Measurements from ENCODE around the gene MCOLN1. TPM values are rescaled to one million over a fixed set of nuclear protein-coding genes. Genes with fewer than 3 reads are reported as not detected.

MCOLN1 gene
- total and polyA plus RNA-seq, 9 donors: 6.1 to 20.4 (median 13.6) TPM

DNA sequence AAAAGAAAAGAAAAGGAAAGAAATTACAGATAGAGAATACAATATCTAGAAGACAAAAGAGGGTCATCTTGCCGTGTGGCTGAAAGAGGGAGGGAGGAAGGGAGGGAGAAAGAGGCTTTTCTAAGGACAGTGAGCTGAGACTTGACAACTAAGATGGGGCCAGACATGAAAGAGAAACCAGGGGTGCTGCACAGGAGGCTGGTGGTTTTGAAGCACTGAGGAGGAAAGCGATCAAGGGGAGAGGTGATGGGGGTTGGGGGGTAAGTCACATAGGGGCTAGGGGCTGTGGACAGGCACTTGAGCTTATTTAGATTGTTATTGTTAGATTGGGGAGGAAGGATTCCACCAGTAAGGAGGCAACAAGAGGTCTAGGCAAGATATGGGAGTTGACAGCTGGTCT lies 30.4 kb downstream of the MCOLN1 start:
- no peaks in the 10 kb centered on the region for H3K27me3 ChIP-seq
- no peaks in the 10 kb centered on the region for H3K36me3 ChIP-seq
- H3K27ac ChIP-seq: no peak overlapping the region
- intact Hi-C loops (cut with DNase I): no loop called here
- no peak for TF ChIP-seq POLR2A (IDR thresholded peaks at IDR 0.05)
- no peak for TF ChIP-seq CTCF (IDR thresholded peaks at IDR 0.05)
- no peak for TF ChIP-seq EP300 (IDR thresholded peaks at IDR 0.05)
- no peaks in the 10 kb centered on the region for H3K4me1 ChIP-seq (ENCODE audit: insufficient read depth)
- DNase-seq: no peak
- WGBS, 3 donors: 48 to 91% (median 78%) methylated on average over 2 of the region's 2 CpGs
- no peaks in the 10 kb centered on the region for H3K9me3 ChIP-seq
- H3K4me3 ChIP-seq: no peak overlapping the region

- DNase-seq: peak in 1 of 5 donors; percentile 30
- WGBS, 3 donors: 85 to 90% (median 89%) methylated on average over 27 to 28 of the region's 28 CpGs
- Histone ChIP-seq H3K27ac (no peak overlapping the region), H3K27me3 (no peaks in the 10 kb centered on the region), H3K4me3 (no peak overlapping the region), H3K36me3 (no peaks in the 10 kb centered on the region), H3K9me3 (no peaks in the 10 kb centered on the region), H3K4me1 (ENCODE audit: insufficient read depth) (no peaks in the 10 kb centered on the region)
- TF ChIP-seq POLR2A (IDR thresholded peaks at IDR 0.05) (no peak), CTCF (IDR thresholded peaks at IDR 0.05) (no peak), EP300 (IDR thresholded peaks at IDR 0.05) (no peak)
- intact Hi-C loops (cut with DNase I): no loop called here
Measured at GRCh38 chr19:7554565-7554964, 32.1 kb downstream of the MCOLN1 start.

DNA sequence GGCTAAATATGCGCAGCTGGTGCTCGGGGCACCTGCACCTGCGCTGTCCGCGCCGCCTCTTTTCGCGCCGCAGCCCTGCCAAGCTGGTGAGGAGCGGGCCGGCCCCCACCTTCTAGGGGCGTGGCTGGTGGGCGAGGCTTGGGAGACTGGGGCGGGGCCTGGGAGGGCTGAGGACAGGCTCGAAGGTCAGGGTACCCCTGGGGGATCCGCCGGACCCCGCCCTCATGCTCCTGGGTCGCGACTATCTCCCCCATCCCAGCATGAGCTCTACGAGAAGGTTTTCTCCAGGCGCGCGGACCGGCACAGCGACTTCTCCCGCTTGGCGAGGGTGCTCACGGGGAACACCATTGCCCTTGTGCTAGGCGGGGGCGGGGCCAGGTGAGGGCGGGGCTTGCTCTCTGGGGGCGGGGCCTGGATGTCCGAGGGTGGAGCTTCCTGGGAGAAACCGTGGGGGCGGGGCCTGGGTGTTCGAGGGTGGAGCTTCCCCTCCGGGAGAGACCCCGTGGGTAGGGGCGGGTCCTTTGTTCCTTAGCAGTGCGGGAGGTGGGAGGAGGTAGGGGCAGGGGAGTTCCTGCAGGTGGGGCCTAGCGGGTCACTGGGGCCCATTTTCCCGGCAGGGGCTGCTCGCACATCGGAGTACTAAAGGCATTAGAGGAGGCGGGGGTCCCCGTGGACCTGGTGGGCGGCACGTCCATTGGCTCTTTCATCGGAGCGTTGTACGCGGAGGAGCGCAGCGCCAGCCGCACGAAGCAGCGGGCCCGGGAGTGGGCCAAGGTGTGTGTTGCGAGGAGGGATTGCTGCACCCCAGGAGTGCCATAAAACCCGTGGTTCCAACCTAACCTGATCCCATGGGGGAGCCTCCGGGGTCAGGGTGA lies 32.8 kb downstream of the MCOLN1 start:
- Histone ChIP-seq H3K4me1 (ENCODE audit: insufficient read depth) (no peaks in the 10 kb centered on the region), H3K27me3 (no peaks in the 10 kb centered on the region), H3K4me3 (no peak overlapping the region), H3K36me3 (no peaks in the 10 kb centered on the region), H3K9me3 (no peaks in the 10 kb centered on the region), H3K27ac (no peak overlapping the region)
- TF ChIP-seq CTCF (IDR thresholded peaks at IDR 0.05): no peak
- TF ChIP-seq EP300 (IDR thresholded peaks at IDR 0.05): no peak
- WGBS, 3 donors: 69 to 80% (median 73%) methylated on average over 46 to 62 of the region's 62 CpGs
- peak in 3 of 5 donors; percentile 13 to 51 (median 37) for DNase-seq
- intact Hi-C loops (cut with DNase I): no loop called here

- no peak overlapping the region for H3K27ac ChIP-seq
- peak in 2 of 5 donors; percentile 35 to 37 for DNase-seq
- H3K4me3 ChIP-seq: no peak overlapping the region
- no peaks in the 10 kb centered on the region for H3K36me3 ChIP-seq
- no peaks in the 10 kb centered on the region for H3K9me3 ChIP-seq
- no peaks in the 10 kb centered on the region for H3K4me1 ChIP-seq (ENCODE audit: insufficient read depth)
- no peaks in the 10 kb centered on the region for H3K27me3 ChIP-seq
- intact Hi-C loops (cut with DNase I): no loop called here
- 94 to 95% (median 94%) methylated on average over 54 of the region's 54 CpGs for WGBS, 3 donors
- no peak for TF ChIP-seq POLR2A (IDR thresholded peaks at IDR 0.05)
- TF ChIP-seq CTCF (IDR thresholded peaks at IDR 0.05): no peak
- no peak for TF ChIP-seq EP300 (IDR thresholded peaks at IDR 0.05)
Measured at GRCh38 chr19:7556696-7557315, 34.4 kb downstream of the MCOLN1 start.

All from ovary (tissue), 9 donors.